ENCODE results near the gene CD96.
"Not testable (repeated sequence)": the region's sequence is repeated elsewhere in the genome, so short reads cannot be mapped to it uniquely, and the experiment has no call there.

Gene CD96

DNA sequence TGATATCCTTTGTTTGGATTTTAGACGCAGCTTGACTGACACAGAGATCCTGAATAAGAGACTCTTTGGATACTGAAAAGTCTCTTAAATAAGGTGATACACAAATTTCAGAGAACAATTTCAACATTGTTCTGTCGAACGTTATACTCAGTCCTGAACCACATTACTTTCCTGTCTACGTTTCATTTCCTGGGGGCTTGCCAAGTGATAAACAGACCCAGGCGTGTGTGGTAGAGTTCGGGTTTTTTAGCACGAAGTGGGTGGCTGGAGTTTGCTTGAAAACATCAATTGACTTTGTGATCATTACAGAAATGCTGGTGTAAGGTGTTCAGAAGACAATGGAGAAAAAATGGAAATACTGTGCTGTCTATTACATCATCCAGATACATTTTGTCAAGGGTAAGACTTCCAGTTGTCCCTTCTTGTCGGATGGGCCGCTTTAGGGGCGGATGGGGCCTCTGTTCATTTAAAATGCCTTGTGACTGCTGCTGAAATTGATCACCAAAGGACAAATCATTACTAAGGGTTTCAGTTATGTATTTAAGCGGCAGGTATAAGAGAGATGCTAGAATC lies at the start of gene CD96:
Gene CD96 (plus strand): TSS at position 287 of the 573 bp plus-strand sequence. CDS start 52 bp downstream, at position 339.
- TF ChIP-seq JUND (IDR thresholded peaks at IDR 0.05; ENCODE audit: low read depth) = no peak
- DNase-seq (ENCODE audit: low read depth in 1 of 2, low spot score in 1 of 2) = no peak
- in situ Hi-C loops (cut with HindIII; ENCODE audit: low pct_unique_long_range_greater_than_20kb, low sequenced_read_pairs) = no loop called here

DNA sequence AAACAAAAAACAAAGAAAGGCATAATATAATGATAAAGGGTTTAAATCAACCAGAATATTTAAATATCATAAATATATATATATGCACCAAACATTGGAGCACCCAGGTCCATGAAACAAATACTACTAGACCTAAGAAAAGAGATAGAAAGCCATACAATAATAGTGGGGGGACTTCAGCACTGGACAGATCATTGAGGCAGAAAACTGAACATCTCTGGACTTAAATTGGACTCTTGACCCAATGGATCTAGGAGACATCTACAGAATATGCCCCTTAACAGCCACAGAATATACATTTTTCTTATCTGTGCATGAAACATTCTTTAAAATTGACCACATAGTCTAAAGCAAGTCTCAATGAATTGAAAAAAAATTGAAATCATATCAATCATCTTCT lies 48.7 kb upstream of the CD96 start:
- no peak for DNase-seq (ENCODE audit: low read depth in 1 of 2, low spot score in 1 of 2)
- in situ Hi-C loops (cut with HindIII; ENCODE audit: low pct_unique_long_range_greater_than_20kb, low sequenced_read_pairs) = no loop called here
- no peak for TF ChIP-seq JUND (IDR thresholded peaks at IDR 0.05; ENCODE audit: low read depth)

- in situ Hi-C loops (cut with HindIII; ENCODE audit: low pct_unique_long_range_greater_than_20kb, low sequenced_read_pairs) = no loop called here
- no peak for TF ChIP-seq JUND (IDR thresholded peaks at IDR 0.05; ENCODE audit: low read depth)
- DNase-seq (ENCODE audit: low read depth in 1 of 2, low spot score in 1 of 2) = no peak
Observed at GRCh38 chr3:111496894-111497559, 45.0 kb upstream of the CD96 start.

GRCh38 chr3:111498022-111498421 lies 44.0 kb upstream of the CD96 start:
- no peak for TF ChIP-seq JUND (IDR thresholded peaks at IDR 0.05; ENCODE audit: low read depth)
- in situ Hi-C loops (cut with HindIII; ENCODE audit: low pct_unique_long_range_greater_than_20kb, low sequenced_read_pairs) = no loop called here
- DNase-seq (ENCODE audit: low read depth in 1 of 2, low spot score in 1 of 2) = no peak

DNA sequence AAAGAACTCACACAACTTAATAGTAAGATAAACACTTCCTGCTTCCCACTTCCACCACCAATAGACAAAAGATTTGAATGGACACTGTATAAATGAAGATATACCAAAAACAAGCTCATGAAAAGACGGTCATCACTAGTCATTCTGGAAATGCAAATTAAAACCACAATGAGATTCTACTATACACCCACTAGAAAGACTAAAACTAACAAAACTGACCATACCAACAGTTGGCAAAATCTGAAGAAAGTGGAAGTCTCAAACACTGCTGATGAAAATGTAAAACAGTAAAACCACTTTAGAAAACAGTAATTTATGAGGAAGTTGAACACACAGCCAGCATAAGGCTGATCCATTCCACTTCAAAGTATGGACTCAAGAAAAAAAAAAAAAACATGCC lies 35.6 kb upstream of the CD96 start:
- no peak for TF ChIP-seq JUND (IDR thresholded peaks at IDR 0.05; ENCODE audit: low read depth)
- no peak for DNase-seq (ENCODE audit: low read depth in 1 of 2, low spot score in 1 of 2)

GRCh38 chr3:111509308-111509707 lies 32.7 kb upstream of the CD96 start:
- in situ Hi-C loops (cut with HindIII; ENCODE audit: low pct_unique_long_range_greater_than_20kb, low sequenced_read_pairs) = no loop called here
- peak in 1 of 2 experiments; percentile 38 for DNase-seq (ENCODE audit: low read depth in 1 of 2, low spot score in 1 of 2)
- no peak for TF ChIP-seq JUND (IDR thresholded peaks at IDR 0.05; ENCODE audit: low read depth)

More for the DNA sequence above, 35.6 kb upstream of the CD96 start:
- in situ Hi-C loops (cut with HindIII; ENCODE audit: low pct_unique_long_range_greater_than_20kb, low sequenced_read_pairs) = no loop called here

GRCh38 chr3:111517801-111518200 lies 24.2 kb upstream of the CD96 start:
- DNase-seq (ENCODE audit: low read depth in 1 of 2, low spot score in 1 of 2) = peak in 1 of 2 experiments; percentile 59
- TF ChIP-seq JUND (IDR thresholded peaks at IDR 0.05; ENCODE audit: low read depth) = no peak
- in situ Hi-C loops (cut with HindIII; ENCODE audit: low pct_unique_long_range_greater_than_20kb, low sequenced_read_pairs) = no loop called here

GRCh38 chr3:111519178-111519855 lies 22.7 kb upstream of the CD96 start:
- TF ChIP-seq JUND (IDR thresholded peaks at IDR 0.05; ENCODE audit: low read depth) = no peak
- no peak for DNase-seq (ENCODE audit: low read depth in 1 of 2, low spot score in 1 of 2)
- in situ Hi-C loops (cut with HindIII; ENCODE audit: low pct_unique_long_range_greater_than_20kb, low sequenced_read_pairs) = no loop called here

DNA sequence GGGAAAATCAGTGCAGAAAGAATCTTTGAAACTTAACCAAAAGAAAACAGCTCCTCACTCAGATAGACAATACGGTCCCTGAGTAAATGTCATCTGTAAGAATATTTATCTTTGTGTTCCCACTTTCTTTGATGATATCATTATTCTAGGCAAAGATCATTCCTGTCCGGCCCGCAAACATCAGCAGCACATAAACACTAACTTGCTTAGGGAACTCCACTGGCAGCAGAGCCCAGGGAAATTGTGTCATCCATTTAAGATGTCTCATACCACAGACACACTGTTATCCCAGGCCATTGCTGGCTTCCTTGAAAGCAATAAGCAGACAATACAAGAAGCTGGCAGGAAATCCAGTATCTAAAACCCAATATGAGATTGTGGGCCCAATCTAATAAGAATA lies 20.1 kb upstream of the CD96 start:
- DNase-seq (ENCODE audit: low read depth in 1 of 2, low spot score in 1 of 2) = no peak
- no peak for TF ChIP-seq JUND (IDR thresholded peaks at IDR 0.05; ENCODE audit: low read depth)
- in situ Hi-C loops (cut with HindIII; ENCODE audit: low pct_unique_long_range_greater_than_20kb, low sequenced_read_pairs) = no loop called here

GRCh38 chr3:111524486-111524885 lies 17.5 kb upstream of the CD96 start:
- DNase-seq (ENCODE audit: low read depth in 1 of 2, low spot score in 1 of 2); in situ Hi-C loops (cut with HindIII; ENCODE audit: low pct_unique_long_range_greater_than_20kb, low sequenced_read_pairs): not testable (repeated sequence)

DNA sequence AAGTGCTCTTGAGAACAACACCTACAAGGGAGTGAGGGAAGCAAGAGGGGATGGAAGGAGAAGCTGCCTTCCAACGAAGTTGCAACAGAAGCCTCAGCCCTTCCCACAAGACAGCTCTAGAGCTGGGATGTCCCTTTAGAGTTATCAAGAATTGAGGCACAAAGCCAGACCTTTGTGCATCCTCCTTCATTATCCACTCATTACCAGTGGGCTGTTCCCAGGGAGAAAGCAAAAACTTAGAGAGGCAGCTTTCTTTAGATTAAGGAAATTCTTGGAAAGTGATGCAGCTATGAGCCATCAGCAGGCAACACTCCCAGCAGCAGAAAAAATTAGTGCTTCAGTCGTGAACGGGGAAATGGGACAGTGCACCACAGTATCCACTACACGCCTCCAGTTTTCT lies 10.6 kb upstream of the CD96 start:
- in situ Hi-C loops (cut with HindIII; ENCODE audit: low pct_unique_long_range_greater_than_20kb, low sequenced_read_pairs) = no loop called here
- DNase-seq (ENCODE audit: low read depth in 1 of 2, low spot score in 1 of 2) = no peak
- no peak for TF ChIP-seq JUND (IDR thresholded peaks at IDR 0.05; ENCODE audit: low read depth)

DNA sequence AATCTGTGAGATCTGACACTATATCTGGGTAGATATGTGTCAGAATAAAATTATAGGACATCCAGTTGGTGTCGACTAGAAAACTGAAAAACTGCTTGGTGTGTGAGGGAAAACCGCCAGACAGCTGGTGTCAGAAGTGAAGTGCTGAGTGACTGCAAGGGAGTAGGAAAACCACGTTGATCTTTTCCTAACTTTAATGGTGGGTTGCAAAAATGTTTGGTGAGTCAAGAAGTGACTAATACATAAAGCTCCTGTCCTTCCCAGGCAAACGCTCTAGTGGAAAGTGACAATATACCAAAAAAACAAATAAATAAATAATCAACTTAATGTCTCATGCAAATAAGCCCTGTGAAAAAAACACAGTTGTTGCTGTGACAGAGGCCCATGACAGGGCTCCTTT lies 7.3 kb upstream of the CD96 start:
- in situ Hi-C loops (cut with HindIII; ENCODE audit: low pct_unique_long_range_greater_than_20kb, low sequenced_read_pairs) = no loop called here
- TF ChIP-seq JUND (IDR thresholded peaks at IDR 0.05; ENCODE audit: low read depth) = no peak
- no peak for DNase-seq (ENCODE audit: low read depth in 1 of 2, low spot score in 1 of 2)

DNA sequence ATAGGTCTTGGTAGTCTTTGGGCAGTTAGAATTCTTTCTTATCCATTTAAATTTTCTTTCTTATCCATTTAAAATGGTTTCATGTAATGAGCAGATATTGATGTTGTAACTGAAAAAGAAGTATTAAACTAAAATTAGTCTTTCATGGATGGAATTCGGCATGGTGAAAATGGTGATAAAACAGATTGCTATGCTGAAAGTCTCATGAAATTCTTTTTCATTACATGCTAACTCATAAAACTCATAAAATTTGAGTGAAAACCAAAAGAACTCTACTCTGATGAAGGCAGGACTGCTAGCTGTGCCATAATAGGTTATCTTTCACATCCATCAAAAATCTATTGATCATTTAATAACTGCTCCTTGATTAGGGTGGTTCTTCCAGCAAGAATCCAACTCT lies 3.9 kb upstream of the CD96 start:
- in situ Hi-C loops (cut with HindIII; ENCODE audit: low pct_unique_long_range_greater_than_20kb, low sequenced_read_pairs) = no loop called here

More for the DNA sequence above, 3.9 kb upstream of the CD96 start:
- no peak for TF ChIP-seq JUND (IDR thresholded peaks at IDR 0.05; ENCODE audit: low read depth)
- DNase-seq (ENCODE audit: low read depth in 1 of 2, low spot score in 1 of 2) = no peak

Data from T47D (cell line).